DMS 273 (cell line): Measurements from ENCODE around the gene PDPN.
A peak's percentile ranks its signal among the peaks of the same experiment; 100 is the strongest.

Experiments
- DNase-seq: peaks from one replicate; lab custom pipeline; 2025; ENCODE audit not compliant: unreplicated experiment; lab: John Stamatoyannopoulos, UW

Gene PDPN

GRCh38 chr1:13576926-13577325 lies 6.7 kb upstream of the PDPN start:
- no peak for DNase-seq

DNA sequence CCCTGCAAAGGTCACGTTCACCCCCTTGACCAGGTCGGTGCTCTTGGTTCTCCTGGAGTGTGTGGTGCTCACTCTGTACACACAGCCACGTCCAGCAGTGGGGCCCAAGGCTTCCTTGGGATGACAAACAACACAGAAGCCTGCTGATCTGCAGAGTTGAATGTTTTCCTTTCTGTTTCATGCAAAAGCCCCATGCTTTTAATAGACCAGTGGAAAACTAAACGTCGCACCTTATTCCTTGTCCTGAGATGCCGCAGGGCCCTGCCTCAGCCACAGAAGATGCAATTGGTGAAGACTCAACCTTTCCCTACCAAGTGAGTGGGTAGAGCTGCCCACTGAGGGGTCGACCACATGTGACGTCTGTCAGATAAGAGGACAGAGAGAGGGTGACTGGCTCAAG lies 5.8 kb upstream of the PDPN start:
- DNase-seq, result no peak

GRCh38 chr1:13581446-13581845 lies 2.2 kb upstream of the PDPN start:
- DNase-seq, result no peak

- no peak for DNase-seq
Measured at GRCh38 chr1:13582713-13583443, 754 bp upstream of the PDPN start.

DNA sequence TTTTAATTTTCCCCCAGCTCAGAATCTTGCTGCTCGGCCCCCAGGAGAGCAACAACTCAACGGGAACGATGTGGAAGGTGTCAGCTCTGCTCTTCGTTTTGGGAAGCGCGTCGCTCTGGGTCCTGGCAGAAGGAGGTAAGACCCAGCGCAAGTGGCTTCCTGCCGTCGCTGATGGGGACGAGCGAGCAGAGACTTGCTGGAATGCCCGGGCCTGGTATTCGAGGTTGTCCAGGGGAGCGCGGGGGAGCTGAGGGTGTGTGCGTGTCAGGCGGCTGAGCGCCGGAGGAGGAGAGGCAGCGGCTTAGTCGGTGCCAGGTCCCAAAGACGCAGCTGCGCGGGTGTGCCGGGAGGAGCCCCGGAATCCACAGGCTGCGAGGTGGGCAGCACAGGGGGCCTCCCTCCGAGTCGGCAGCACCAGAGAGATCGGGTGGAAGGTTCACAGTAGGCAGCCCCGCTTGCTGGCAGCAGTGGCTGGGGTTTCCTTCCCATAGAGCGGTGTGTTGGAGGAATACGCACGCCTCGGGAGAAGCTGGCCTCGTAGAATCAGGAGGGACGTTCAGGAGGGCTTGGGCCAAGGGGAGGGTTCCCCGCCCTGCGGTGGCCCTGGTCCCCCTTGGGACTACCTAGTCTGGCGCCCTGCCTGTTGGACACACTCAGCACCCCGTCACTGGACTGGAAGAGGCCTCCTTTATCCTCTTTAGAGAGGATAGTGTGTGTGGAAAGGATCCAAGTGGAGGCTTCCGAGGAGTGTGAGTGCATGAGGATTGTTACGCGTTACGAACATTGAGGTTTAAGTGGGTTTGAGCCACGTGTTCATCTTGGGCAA lies 547 bp downstream of the PDPN start:
- peak; percentile 68 for DNase-seq

- DNase-seq, result no peak
Measured at GRCh38 chr1:13584876-13585611, 1.4 kb downstream of the PDPN start.

DNA sequence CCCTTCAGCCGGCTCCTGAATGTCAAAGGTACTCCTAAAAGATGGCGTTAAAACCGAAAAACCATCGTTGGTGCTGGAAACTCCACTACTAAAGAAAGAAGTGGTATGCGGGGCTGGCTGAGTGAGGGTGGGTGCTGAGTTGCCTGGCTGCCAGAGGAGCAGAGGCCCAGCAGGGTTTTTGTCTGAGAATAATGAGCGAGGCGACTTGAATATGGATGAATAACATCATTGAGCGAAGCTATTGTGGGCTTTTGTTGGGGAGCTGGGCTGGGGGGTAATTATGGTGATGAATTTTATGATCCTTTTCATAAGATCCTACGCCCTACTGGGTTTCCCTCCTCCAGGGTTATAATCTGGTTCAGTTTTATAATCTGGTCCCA lies 2.0 kb downstream of the PDPN start:
- DNase-seq, result no peak

- DNase-seq, result no peak
Measured at GRCh38 chr1:13586001-13586400, 2.4 kb downstream of the PDPN start.

- DNase-seq, result peak; percentile 12
Measured at GRCh38 chr1:13587256-13588030, 3.8 kb downstream of the PDPN start.

DNA sequence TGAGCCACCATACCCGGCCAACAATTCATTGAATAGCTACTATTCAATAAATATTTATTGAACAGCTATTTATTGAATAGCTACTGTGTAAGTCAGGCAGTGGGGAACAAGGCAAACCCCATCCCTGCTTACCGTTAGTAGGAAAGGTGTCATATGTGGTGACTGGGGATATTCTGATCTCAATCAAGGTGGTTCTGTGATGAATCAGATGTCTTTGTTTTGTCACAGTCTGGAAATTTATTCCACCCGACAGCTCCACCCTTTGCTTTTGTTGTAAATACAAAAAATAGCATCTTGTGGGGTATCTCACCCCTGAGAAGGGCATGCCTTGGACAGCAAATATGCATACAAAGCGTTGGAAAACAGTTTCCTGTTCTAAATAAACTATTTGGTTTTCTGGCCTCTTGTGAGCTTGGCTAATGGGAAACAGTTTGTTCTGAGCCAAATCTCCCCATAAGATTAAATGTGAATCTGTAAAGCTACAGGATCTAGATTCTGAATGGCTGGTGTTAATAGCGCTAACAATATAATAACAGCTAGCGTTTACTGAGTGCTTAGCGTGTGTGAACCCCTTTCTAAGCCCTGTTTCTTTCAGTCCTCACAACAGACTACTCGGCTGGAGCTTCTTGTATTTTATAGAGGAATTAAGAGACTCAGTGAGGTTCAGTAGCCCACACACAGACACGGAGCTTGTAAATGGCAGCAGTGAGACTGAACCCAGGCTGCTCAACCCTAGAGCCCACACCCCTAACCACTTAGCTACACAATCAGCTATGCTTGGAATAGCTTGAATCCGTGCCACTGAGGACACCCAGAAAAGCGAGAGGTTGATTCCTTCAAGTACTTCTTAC lies 5.5 kb downstream of the PDPN start:
- DNase-seq, result no peak

DNA sequence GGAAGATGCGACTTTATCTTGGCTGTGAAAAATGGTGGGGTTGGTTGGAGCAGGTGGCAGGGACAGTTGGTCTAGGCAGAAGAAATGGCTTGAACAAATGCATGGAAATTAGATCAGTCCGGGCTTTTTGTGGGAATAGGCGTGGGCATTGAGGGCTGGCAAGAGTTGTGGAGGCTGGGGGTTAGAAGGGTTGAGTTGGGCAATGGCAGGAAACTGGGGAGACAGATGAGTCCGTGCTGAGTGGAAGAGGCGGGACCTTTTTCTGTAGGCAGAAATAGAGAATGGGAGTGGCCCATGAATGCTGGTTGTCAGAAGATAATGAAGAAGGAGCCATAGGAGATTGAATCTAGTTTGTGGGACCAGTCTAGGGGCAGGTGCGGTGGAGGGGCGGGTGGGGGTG lies 6.9 kb downstream of the PDPN start:
- no peak for DNase-seq

DNA sequence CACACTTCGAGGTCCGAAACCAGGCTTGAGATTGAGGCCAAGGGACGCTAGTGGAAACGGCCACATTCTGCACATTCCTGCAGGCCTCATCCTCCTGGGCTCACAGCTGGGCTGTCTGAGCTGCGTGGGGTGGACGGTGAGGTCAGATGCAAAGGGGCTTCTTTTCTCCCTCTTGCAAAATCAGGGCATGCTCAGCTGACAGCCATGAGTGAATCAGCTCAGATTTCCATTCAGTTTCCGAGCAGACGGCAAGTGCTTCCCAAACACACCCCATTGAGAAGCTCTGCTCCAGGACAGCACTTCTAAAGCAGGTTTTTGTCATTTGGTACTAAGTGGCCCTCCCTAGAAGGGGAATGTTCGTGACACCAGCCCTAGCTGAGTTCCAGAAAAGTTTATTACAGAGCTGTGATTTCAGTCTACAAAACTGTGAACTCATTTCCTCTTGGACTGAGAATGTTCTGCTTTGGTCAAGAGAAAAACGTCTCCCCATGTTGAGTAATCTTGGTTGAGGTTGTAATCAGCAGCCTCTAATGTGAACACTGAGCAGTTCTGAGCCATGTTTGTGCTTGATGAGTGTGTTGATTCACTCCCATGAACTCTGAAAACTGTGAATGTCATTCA lies 10.0 kb downstream of the PDPN start:
- DNase-seq, result no peak

- DNase-seq, result no peak
Measured at GRCh38 chr1:13595411-13595810, 11.8 kb downstream of the PDPN start.

DNA sequence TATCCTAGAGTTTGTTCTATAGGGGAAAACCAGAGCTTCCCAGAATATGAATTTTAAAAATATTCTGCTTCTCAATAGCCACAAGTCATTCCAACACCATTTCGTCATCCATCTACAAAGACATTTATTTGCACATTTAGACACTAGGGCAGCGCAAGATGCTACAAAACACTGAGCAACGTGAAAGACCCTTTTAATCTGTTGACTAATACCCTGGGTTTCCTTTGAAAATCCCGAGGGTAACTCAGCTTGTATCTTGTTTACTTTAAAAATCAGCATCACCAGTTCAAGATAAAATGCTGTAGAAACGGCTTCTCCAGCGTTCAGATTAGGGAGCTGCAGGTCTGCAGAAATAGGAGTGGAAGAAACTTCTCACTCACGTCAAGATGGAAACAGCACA lies 13.5 kb downstream of the PDPN start:
- no peak for DNase-seq

- no peak for DNase-seq
Measured at GRCh38 chr1:13600762-13601453, 17.3 kb downstream of the PDPN start.

DNA sequence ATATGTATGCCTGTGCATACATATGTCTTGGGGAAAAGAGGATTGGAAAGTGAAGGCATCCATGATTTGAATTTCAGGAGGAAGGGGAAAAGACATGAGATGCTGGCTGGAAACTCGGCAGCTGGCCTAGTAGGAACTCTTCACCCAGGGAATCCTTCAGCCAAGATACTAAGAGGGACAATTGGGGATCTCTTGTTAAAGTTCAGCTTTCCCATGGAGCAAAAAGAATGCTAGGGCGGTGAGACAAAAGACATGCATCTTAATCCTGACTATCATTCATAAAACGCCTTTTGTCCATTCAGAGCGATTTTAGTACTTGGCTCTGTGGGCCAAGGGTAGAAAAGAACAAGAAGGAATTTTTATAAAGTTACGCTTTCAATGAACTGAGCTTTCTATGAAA lies 20.5 kb downstream of the PDPN start:
- no peak for DNase-seq

DNA sequence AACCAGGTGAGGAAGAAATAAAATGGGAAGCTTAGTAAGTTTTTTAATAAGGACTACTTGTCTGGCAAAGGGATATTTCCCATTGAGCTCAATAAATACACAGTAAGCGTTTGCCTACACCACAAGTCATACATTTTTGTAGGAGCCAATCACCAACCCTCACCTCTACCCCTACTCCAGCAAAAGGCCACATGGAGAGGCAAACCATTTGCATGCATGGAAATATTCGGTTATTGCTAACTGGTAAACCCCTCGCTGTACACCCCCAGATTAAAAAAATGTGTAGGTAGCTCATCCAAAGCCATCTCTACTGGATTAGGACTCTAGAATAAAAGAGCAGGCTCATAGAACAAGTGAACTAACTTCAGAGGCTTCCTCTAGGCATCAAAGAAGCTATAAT lies 21.1 kb downstream of the PDPN start:
- no peak for DNase-seq

- DNase-seq, result no peak
Measured at GRCh38 chr1:13605159-13605558, 21.5 kb downstream of the PDPN start.

DNA sequence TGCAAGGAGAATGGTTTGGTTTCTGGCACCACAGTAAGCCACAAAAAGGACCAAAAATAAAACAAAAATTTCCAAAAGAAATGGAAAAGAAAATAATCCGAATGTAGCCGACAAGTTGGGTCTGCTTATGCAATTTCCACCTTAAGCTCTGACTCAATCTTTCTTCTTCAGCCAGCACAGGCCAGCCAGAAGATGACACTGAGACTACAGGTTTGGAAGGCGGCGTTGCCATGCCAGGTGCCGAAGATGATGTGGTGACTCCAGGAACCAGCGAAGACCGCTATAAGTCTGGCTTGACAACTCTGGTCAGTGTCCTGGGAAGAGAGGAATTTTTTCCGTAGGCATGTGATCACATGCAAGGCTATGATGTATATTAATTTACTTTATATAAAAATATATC lies 23.4 kb downstream of the PDPN start:
- no peak for DNase-seq
